Measurements from ENCODE around the gene LSM4.
"Not testable (repeated sequence)": the region's sequence is repeated elsewhere in the genome, so short reads cannot be mapped to it uniquely, and the experiment has no call there.

The LSM4 gene

GRCh38 chr19:18361646-18362045, 38.8 kb upstream of the LSM4 start:
- Histone ChIP-seq H3K4me3 (no peak overlapping the region), H3K9ac (no peak overlapping the region), H3K27me3 (no peaks in the 10 kb centered on the region), H4K20me1 (no peaks in the 10 kb centered on the region), H3K36me3 (peaks cover 14 to 85% (median 43%) of the 10 kb centered on the region in 11 experiments; a peak in 18 of 22 replicates), H3K4me1 (peaks cover 27 to 54% (median 36%) of the 10 kb centered on the region in 10 experiments), H3K9me3 (replicated peaks in 1 of 11) (peaks cover 10 to 21% (median 16%) of the 10 kb centered on the region in 11 experiments; a peak in 18 of 22 replicates), H3K4me2 (peak overlapping the region in 1 of 11 experiments; percentile 75; a peak in 1 of 22 replicates), H3K27ac (no peak overlapping the region)
- no peak for TF ChIP-seq Cebpa-rat (IDR thresholded peaks at IDR 0.05)

GRCh38 chr19:18357041-18357440, 34.2 kb upstream of the LSM4 start:
- Histone ChIP-seq H3K4me3 (no peak overlapping the region), H3K27ac (no peak overlapping the region), H3K27me3 (no peaks in the 10 kb centered on the region), H3K4me1 (peaks cover 0 to 8% (median 0%) of the 10 kb centered on the region in 10 experiments; a peak in 2 of 20 replicates), H3K9ac (no peak overlapping the region), H3K36me3 (peaks cover 23 to 99% (median 45%) of the 10 kb centered on the region in 11 experiments; a peak in 18 of 22 replicates), H3K4me2 (no peak overlapping the region), H4K20me1 (peaks cover 0 to 6% (median 0%) of the 10 kb centered on the region in 11 experiments; a peak in 1 of 22 replicates), H3K9me3 (replicated peaks in 1 of 11) (peaks cover 0 to 12% (median 6%) of the 10 kb centered on the region in 11 experiments; a peak in 8 of 22 replicates)
- TF ChIP-seq Cebpa-rat (IDR thresholded peaks at IDR 0.05), result no peak

- H3K9ac ChIP-seq, H3K27me3 ChIP-seq, H3K27ac ChIP-seq, H3K4me1 ChIP-seq, H3K4me2 ChIP-seq, H3K4me3 ChIP-seq, H4K20me1 ChIP-seq: not testable (repeated sequence)
- peaks cover 20 to 99% (median 40%) of the 10 kb centered on the region in 11 experiments; a peak in 18 of 22 replicates for H3K36me3 ChIP-seq
- peaks cover 0 to 12% (median 6%) of the 10 kb centered on the region in 11 experiments; a peak in 8 of 22 replicates for H3K9me3 ChIP-seq (replicated peaks in 1 of 11)
Measured at GRCh38 chr19:18354743-18355142, 31.9 kb upstream of the LSM4 start.

GRCh38 chr19:18353378-18354005, 30.6 kb upstream of the LSM4 start:
- Histone ChIP-seq H4K20me1 (peaks cover 0 to 19% (median 0%) of the 10 kb centered on the region in 11 experiments; a peak in 3 of 22 replicates), H3K4me3 (no peak overlapping the region), H3K27ac (no peak overlapping the region), H3K36me3 (peaks cover 15 to 97% (median 29%) of the 10 kb centered on the region in 11 experiments; a peak in 18 of 22 replicates), H3K4me1 (0 out of 20 replicates have a peak, but pooled peaks cover 0 to 5% (median 0%) of the 10 kb centered on the region in 10 experiments), H3K4me2 (no peak overlapping the region), H3K27me3 (no peaks in the 10 kb centered on the region), H3K9me3 (replicated peaks in 1 of 11) (peaks cover 0 to 12% (median 6%) of the 10 kb centered on the region in 11 experiments; a peak in 8 of 22 replicates), H3K9ac (no peak overlapping the region)
- TF ChIP-seq Cebpa-rat (IDR thresholded peaks at IDR 0.05), result peak; percentile 50 to 93 (median 79); a peak in 18 of 22 replicates

- peaks cover 0 to 28% (median 0%) of the 10 kb centered on the region in 11 experiments; a peak in 4 of 22 replicates for H4K20me1 ChIP-seq
- TF ChIP-seq Cebpa-rat (IDR thresholded peaks at IDR 0.05), result no peak
- H3K36me3 ChIP-seq, result peaks cover 0 to 91% (median 10%) of the 10 kb centered on the region in 11 experiments; a peak in 16 of 22 replicates
- H3K4me3 ChIP-seq, result no peak overlapping the region
- H3K4me2 ChIP-seq, result no peak overlapping the region
- H3K27ac ChIP-seq, result no peak overlapping the region
- no peak overlapping the region for H3K9ac ChIP-seq
- no peaks in the 10 kb centered on the region for H3K27me3 ChIP-seq
- H3K4me1 ChIP-seq, result peaks cover 0 to 14% (median 0%) of the 10 kb centered on the region in 10 experiments; a peak in 5 of 20 replicates
- H3K9me3 ChIP-seq (replicated peaks in 1 of 11), result peaks cover 0 to 3% (median 0%) of the 10 kb centered on the region in 11 experiments; a peak in 2 of 22 replicates
Measured at GRCh38 chr19:18351544-18351943, 28.7 kb upstream of the LSM4 start.

GRCh38 chr19:18350490-18350889, 27.6 kb upstream of the LSM4 start:
- peaks cover 7 to 23% (median 9%) of the 10 kb centered on the region in 10 experiments; a peak in 18 of 20 replicates for H3K4me1 ChIP-seq
- H4K20me1 ChIP-seq, result peaks cover 0 to 37% (median 0%) of the 10 kb centered on the region in 11 experiments; a peak in 4 of 22 replicates
- H3K36me3 ChIP-seq, result peaks cover 0 to 90% (median 5%) of the 10 kb centered on the region in 11 experiments; a peak in 14 of 22 replicates
- no peak for TF ChIP-seq Cebpa-rat (IDR thresholded peaks at IDR 0.05)
- no peak overlapping the region for H3K27ac ChIP-seq
- H3K4me2 ChIP-seq, result no peak overlapping the region
- H3K4me3 ChIP-seq, result no peak overlapping the region
- no peak overlapping the region for H3K9ac ChIP-seq
- H3K9me3 ChIP-seq (replicated peaks in 1 of 11), result no peaks in the 10 kb centered on the region
- H3K27me3 ChIP-seq, result no peaks in the 10 kb centered on the region

GRCh38 chr19:18349524-18350128, 26.8 kb upstream of the LSM4 start:
- no peaks in the 10 kb centered on the region for H3K27me3 ChIP-seq
- peaks cover 7 to 31% (median 10%) of the 10 kb centered on the region in 10 experiments; a peak in 18 of 20 replicates for H3K4me1 ChIP-seq
- no peak overlapping the region for H3K27ac ChIP-seq
- H3K36me3 ChIP-seq, result peaks cover 0 to 90% (median 5%) of the 10 kb centered on the region in 11 experiments; a peak in 9 of 22 replicates
- H4K20me1 ChIP-seq, result peaks cover 0 to 45% (median 0%) of the 10 kb centered on the region in 11 experiments; a peak in 4 of 22 replicates
- H3K9ac ChIP-seq, result 0 out of 22 replicates have a peak overlapping the region, but pooled peaks of 1 of the 11 experiments have one; percentile 21
- no peak for TF ChIP-seq Cebpa-rat (IDR thresholded peaks at IDR 0.05)
- H3K9me3 ChIP-seq (replicated peaks in 1 of 11), result no peaks in the 10 kb centered on the region
- 0 out of 22 replicates have a peak overlapping the region, but pooled peaks of 2 of the 11 experiments have one; percentile 12 to 16 for H3K4me2 ChIP-seq
- H3K4me3 ChIP-seq, result no peak overlapping the region

GRCh38 chr19:18348818-18349339, 26.0 kb upstream of the LSM4 start:
- H3K9me3 ChIP-seq (replicated peaks in 1 of 11); H3K27ac ChIP-seq; H3K27me3 ChIP-seq; H3K4me3 ChIP-seq: not testable (repeated sequence)
- H4K20me1 ChIP-seq, result peaks cover 0 to 52% (median 0%) of the 10 kb centered on the region in 11 experiments; a peak in 5 of 22 replicates
- H3K36me3 ChIP-seq, result peaks cover 0 to 90% (median 5%) of the 10 kb centered on the region in 11 experiments; a peak in 9 of 22 replicates
- 0 out of 22 replicates have a peak overlapping the region, but pooled peaks of 1 of the 11 experiments have one; percentile 10 for H3K9ac ChIP-seq
- peaks cover 7 to 39% (median 11%) of the 10 kb centered on the region in 10 experiments; a peak in 18 of 20 replicates for H3K4me1 ChIP-seq
- peak overlapping the region in 1 of 11 experiments; percentile 16; a peak in 1 of 22 replicates for H3K4me2 ChIP-seq
